GM12878 (cell line): ENCODE results near the gene RIT1. TPM values are rescaled to one million over a fixed set of nuclear protein-coding genes. Genes with fewer than 3 reads are reported as not detected.

Experiments used
- CHD2 ChIP-seq: IDR thresholded peaks from 2 replicates; pipeline ENCODE4 v1.6.1; 2011; ENCODE audit warnings: low read depth, low read length, improper control_type of control experiment, borderline replicate concordance
- CREB1 ChIP-seq: IDR thresholded peaks from 2 replicates; pipeline ENCODE4 v1.6.1; 2012; ENCODE audit warnings: low read depth, mild to moderate bottlenecking, inconsistent platforms
- GATAD2B ChIP-seq: fragments of 450-650 bp; conservative IDR thresholded peaks from 2 replicates; pipeline ENCODE4 v1.6.1; 2017; ENCODE audit warnings: low read depth, mild to moderate bottlenecking, moderate library complexity
- IKZF2 ChIP-seq, 2 experiments: fragments of 450-650 bp; IDR thresholded peaks; 2 replicates each; pipeline ENCODE4 v1.6.1; 2017; ENCODE audit warnings: mild to moderate bottlenecking in 2 of 2, moderate library complexity in 2 of 2
- NR2C1 ChIP-seq: fragments of 450-650 bp; IDR thresholded peaks from 2 replicates; pipeline ENCODE4 v1.6.1; 2017; ENCODE audit warnings: antibody characterized with exemption, mild to moderate bottlenecking, moderate library complexity
- PAX8 ChIP-seq: fragments of 450-650 bp; IDR thresholded peaks from 2 replicates; pipeline ENCODE4 v1.6.1; 2017; ENCODE audit warnings: mild to moderate bottlenecking, moderate library complexity
- SIN3A ChIP-seq: IDR thresholded peaks from 2 replicates; pipeline ENCODE4 v1.6.1; 2012; ENCODE audit warnings: low read depth, low read length, improper control_type of control experiment
- SKIL ChIP-seq: fragments of 450-650 bp; IDR thresholded peaks from 2 replicates; pipeline ENCODE4 v1.6.1; 2017; ENCODE audit warnings: mild to moderate bottlenecking, low read depth, inconsistent platforms; ENCODE audit not compliant: poor library complexity, severe bottlenecking
- SMAD1 ChIP-seq: fragments of 450-650 bp; IDR thresholded peaks from 2 replicates; pipeline ENCODE4 v1.6.1; 2018; ENCODE audit warnings: mild to moderate bottlenecking, low read depth; ENCODE audit not compliant: partially characterized antibody
- SRF ChIP-seq, 2 experiments: IDR thresholded peaks; 2 replicates each; pipeline ENCODE4 v1.6.1; 2011; ENCODE audit warnings: low read depth in 2 of 2, low read length in 2 of 2, mild to moderate bottlenecking in 1 of 2, moderate library complexity in 1 of 2
- SUZ12 ChIP-seq: fragments of 200-600 bp; sonication (generic); IDR thresholded peaks from one replicate; pipeline ENCODE4 v1.6.1; 2018; ENCODE audit warnings: antibody characterized with exemption, mild to moderate bottlenecking; ENCODE audit not compliant: unreplicated experiment
- WRNIP1 ChIP-seq: IDR thresholded peaks from 2 replicates; pipeline ENCODE4 v1.6.1; 2011; ENCODE audit warnings: low read depth, low read length, improper control_type of control experiment, borderline replicate concordance
- ZBTB33 ChIP-seq: fragments of 450-650 bp; IDR thresholded peaks from 2 replicates; pipeline ENCODE4 v1.6.1; 2017; ENCODE audit warnings: mild to moderate bottlenecking
- ZBTB4 ChIP-seq: fragments of 450-650 bp; formaldehyde crosslinking; IDR thresholded peaks from 2 replicates; pipeline ENCODE4 v1.4.0; 2022; ENCODE audit warnings: mild to moderate bottlenecking, moderate library complexity
- ZBTB40 ChIP-seq: fragments of 450-650 bp; IDR thresholded peaks from 2 replicates; pipeline ENCODE4 v1.6.1; 2016; ENCODE audit warnings: mild to moderate bottlenecking, moderate library complexity, borderline replicate concordance
- polyA plus RNA-seq, 11 experiments: library from polyadenylated mRNA; depleted of rRNA in 4 of 11; unstranded in 6 of 11; stranded (reverse) in 5 of 11; fragments of >200 nt; fragmentation: Nextera tagmentation in 4 of 11; fragmentation: Illumina TruSeq in 1 of 11; extraction: Ambion mirVana in 4 of 11; extraction: Trizol in 1 of 11; gene quantifications; 1 replicate in 1 of 11; 2 replicates in 10 of 11; pipeline versions ENCODE4 v1.2.1 to v1.2.3, GENCODE V29; 2011 to 2016; ENCODE audit warnings: inconsistent platforms in 2 of 11, missing spikeins in 2 of 11, low read depth in 1 of 11
- total RNA-seq, 4 experiments: library from RNA; depleted of rRNA in 3 of 4; stranded (reverse); fragments of >200 nt in 3 of 4; fragmentation: Illumina TruSeq in 1 of 4; extraction: Trizol in 1 of 4; gene quantifications; 2 replicates each; pipeline versions ENCODE4 v1.2.1 to v1.2.3, GENCODE V29; 2013 to 2021

The RIT1 gene
- total and polyA plus RNA-seq, 10 of the 15 experiments (the other 5 are each of a cell fraction or from before 2014, with no cell fraction given) = 6.8 to 61.5 (median 13.7) TPM

- peak; percentile 19; the same call in 1 of the 2 replicates for TF ChIP-seq ZBTB40
- TF ChIP-seq IKZF2 (IDR thresholded peaks at IDR 0.05) = peak; percentile 84 to 88
- TF ChIP-seq SUZ12 = no peak
- 0 out of 2 replicates have a peak, but pooled peaks have one; percentile 59 for TF ChIP-seq PAX8
- TF ChIP-seq WRNIP1 = 0 out of 2 replicates have a peak, but pooled peaks have one; percentile 73
- peak; percentile 53; the same call in 1 of the 2 replicates for TF ChIP-seq CHD2
- TF ChIP-seq SMAD1 = no peak
- no peak for TF ChIP-seq SIN3A
- peak; percentile 89 for TF ChIP-seq NR2C1
- TF ChIP-seq ZBTB33 = no peak
- peak in 1 of 2 experiments; percentile 73; a peak in 2 of 4 replicates for TF ChIP-seq SRF (IDR thresholded peaks at IDR 0.05; ENCODE audit: low read depth in 2 of 2, low read length in 2 of 2)
- peak; percentile 56 for TF ChIP-seq SKIL
- TF ChIP-seq ZBTB4 (CRISPR knock-in tag) = no peak
- peak; percentile 76 for TF ChIP-seq CREB1
- TF ChIP-seq GATAD2B = no peak
These were observed at the start of gene RIT1 (continued) for GRCh38 chr1:155911156-155912055.
